Activated naive CD4-positive, alpha-beta T cell treated with Interleukin-2 at 50 U/mL for 16 hours (primary cell): ENCODE data around the gene COA8.
A peak's percentile ranks its signal among the peaks of the same experiment; 100 is the strongest.
"Not testable (repeated sequence)": the region's sequence is repeated elsewhere in the genome, so short reads cannot be mapped to it uniquely, and the experiment has no call there.

Experiments
- DNase-seq: peaks from one replicate; pipeline ENCODE4 v3.0.0-alpha.2; 2020

COA8 gene

DNA sequence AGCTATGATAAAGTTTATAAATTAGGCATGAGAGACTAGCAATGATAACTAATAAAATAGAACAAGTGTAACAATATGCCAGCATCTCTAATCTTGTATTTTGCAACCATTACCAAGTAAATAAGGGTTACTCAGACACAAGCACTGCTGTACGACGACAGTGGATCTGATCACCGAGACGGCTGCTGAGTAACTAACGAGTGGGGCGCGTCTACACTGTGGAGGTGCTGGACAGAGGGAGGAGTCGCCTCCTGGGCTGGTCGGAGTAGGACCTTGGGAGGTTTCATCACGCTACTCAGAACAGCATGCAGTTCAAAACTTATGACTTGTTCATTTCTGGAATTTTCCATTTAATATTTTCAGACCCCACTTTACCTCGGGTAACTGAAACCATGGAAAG is 18.4 kb downstream of the COA8 start:
- no peak for DNase-seq

DNA sequence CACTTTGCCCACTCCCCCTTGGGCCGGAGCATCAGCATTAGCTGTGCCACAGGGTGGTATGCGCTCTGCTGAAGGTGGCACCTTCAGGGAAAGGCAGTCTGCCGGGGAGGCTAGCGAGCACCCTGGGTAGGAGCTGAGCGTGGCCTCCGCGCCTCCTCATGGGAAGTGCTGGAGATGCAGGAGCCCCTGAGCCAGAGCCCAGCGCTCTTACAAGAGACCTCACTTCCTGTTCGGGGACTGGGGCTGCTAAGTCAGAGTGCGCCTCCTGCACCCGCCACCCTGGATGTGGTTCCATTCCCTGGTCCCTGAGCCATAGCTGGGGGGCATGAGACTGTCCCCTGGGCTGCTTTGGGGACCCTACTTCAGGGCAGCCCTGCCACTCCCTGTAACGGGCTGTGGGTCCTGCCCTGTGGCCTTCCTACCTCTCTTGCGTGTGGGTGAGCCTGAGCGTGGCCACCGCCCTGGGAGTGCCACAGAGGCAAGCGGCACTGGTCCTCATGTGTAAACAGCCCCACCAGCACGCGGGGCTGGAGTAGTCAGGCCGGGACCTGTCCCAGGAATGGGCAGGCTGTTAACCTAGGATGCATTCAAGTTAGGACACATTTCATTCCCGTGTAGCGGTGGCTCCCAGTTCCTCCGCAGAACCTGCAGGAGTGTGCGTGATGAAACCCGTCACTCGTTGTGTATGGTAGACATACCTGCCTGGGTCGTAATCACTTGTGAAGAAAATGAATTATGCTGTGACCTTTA is 19.4 kb downstream of the COA8 start:
- DNase-seq = no peak

DNA sequence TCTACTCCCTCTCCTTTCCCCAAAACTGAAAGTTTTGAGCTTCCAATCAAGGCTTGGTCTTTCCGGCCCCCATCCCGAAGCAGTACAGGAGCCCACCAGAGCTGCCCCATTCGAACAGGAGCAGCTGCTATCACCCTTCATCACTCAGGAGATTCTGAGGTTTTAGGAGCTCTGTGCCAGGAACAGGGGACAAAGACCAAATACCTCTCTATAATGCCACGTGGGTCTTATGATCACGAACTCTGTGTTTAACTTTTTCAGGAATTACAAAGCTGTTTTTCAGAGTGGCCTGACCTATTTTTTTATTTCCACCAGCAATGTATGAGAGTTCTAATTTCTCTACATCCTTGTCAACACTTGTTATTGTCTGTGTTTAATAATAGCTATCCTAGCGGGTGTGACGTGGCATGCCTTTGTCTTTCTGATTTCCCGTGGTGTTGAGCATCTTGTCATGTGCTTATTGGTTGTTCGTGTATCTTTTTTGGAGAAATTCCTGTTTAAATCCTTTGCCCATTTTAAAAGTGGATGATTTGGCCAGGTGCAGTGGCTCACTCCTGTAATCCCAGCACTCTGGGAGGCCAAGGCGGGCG is 21.7 kb downstream of the COA8 start:
- no peak for DNase-seq

DNA sequence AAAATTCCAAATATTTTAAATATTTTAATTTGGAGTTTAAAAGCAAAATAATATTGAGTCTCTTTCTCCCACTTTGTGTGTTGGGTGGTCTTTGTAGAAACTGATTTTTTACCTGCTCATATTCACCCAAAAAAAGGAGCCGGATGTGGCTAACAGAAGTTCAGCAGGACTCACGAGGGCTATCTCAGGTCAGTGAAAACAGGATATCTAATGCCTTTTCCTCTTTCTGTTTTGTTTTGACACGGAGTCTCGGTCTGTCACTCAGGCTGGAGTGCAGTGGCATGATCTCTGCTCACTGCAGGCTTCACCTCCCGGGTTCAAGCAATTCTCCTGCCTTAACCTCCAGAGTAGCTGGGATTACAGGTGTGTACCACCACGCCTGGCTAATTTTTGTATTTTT is 30.8 kb downstream of the COA8 start:
- DNase-seq = no peak

DNA sequence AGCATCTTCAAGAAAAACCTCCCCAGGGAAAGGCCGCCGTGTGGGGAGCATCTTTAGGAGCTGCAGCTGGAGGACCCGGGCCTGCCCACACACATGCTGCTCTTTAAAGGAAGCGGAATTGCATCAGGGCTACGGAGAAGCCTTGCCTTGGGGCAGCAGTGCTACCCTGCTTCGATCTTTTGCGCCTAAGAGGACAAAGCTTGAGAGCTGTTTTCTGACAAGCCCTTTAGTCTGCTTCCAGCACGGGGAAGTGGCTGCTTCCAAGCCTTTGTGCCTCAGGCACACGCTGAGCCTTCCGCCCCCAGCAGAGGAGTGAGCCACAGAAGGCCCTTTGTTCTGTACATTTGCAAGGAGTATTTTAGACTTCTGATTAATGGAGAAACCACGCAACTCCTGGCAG is 31.5 kb downstream of the COA8 start:
- DNase-seq = no peak

DNA sequence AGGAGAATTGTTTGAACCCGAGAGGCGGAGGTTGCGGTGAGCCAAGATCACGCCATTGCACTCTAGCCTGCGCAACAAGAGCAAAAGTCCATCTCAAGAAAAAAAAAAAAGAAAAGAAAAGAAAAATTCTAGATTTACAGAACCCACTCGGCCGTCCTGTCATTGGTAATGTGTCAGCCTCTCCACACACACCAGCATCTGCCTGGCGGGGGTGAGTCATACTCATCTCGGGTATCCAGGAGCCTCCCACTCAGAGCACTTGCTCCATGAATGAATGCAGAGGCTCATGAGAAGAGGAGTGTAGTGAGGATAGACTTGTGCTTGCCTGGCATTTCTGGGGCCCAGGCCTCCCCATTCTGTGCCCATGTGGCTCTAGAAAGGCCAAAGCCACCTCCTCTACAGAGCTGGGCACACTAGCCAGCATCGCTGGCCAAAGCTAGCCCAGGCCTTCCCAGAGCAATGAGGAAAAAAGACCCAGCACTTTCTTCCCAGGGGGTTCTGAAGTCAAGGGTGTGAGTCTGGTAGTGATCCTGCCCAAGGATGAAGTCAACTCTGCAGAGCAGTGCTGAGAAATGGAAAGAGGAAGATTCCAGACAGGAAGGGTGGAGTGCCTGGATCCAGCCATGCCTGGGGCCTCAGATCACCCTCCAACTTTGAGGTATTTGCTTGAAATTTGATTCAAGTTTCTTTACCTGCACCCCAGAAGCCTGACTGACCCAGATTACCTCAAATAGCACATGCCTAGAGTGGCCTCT is 35.0 kb downstream of the COA8 start:
- DNase-seq = no peak

DNA sequence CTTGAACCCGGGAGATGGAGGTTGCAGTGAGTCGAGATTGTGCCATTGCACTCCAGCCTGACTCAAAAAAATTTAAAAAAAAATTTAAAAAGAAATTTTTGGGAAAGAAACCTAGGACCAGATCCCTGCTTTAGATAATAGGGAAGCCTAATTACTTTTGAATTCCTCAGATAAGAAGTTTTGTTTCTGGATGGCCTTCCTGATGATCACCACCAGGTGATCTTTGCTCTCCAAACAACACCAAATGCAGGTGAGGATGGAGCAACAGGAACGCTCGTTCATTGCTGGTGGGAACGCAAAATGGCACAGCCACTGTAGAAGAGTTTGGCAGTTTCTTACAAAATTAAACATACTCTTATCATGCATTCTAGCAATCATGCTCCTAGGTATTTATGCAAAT is 37.7 kb downstream of the COA8 start:
- DNase-seq = no peak

DNA sequence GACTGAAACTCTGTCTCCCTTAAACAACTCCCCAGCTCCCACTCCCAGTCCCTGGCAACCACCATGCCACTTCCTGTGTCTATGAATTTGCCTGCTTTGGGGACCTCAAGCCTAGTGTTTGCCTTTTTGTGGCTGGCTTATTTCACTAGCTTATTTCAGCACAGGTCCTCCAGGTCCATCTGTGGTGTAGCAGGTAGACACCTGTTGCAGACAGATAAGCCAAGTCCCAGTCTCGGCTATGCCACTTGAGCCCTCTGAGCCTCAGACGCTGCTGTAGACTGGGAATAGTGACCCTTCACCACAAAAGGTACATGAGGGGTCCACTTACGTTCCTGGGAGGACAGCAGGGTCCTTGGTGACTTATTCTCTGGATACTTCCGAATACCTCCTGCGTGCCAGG is 41.9 kb downstream of the COA8 start:
- DNase-seq = no peak

DNA sequence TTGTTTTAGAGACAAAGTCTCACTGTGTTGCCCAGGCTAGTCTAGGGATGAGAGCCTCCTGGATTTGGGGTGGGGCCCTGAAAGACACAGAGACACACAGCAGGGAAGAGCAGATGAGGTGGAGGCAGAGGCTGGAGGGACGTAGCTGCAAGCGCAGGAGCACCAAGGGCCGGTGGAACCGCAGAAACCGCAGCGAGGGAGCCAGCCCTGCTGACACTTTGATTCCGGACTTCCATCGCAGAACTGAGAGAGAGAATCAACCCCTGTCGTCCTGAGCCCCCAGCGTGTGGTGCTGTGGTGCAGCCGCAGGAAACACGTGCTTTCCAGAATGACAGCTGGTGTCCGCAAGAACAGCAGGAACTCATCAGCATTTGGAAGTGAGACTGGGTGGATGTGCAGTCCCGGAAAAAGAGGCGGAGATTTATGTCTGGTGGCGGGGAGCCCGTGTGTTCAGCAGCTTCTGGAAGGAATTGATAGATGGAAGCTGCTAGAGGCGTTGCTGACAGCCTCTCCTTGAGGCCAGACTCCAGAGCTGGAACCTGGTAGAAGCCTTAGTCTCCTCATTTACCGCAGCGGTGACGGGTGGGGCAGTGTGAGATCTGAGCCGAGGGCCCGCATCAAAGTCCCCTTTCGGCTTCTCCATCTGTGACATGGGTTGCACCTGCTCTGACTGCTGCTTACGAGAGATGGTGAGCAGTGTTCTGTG is 44.4 kb downstream of the COA8 start:
- peak; percentile 52 for DNase-seq

DNA sequence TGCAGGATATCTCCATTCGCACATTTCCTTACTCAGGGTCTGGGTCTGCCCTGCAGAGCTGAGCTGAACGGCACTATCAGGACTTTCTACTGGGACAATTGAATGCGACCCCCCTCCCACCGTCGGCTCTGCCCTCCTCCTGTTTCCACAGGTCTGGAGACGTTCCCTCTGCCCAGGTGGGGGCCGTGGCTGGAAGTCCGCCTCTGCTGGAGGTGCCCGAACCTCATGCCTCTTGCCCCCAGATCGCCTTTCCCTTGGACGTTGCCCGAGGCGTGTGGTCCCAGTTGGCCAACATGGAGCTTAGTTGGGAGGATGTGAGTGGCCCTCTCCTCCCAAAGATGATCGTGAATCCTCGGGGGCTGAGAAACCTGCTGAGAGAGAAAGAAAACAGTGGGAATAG is 45.1 kb downstream of the COA8 start:
- no peak for DNase-seq

DNA sequence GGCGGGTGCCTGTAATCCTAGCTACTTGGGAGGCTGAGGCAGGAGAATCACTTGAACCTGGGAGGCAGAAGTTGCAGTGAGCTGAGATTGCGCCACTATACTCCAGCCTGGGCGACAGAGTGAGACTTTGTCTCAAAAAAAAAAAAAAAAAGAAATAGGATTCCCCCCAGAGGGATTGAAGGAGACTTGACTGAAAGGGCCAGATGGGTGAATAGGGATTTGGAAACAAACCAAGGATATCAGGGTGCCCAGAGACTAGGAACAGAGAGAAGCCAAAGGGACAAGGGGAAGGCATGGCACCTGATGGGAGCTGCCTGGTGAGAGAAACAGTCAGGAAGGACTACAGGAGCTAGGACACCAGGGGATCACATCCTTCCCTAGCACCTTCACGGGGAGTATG is 46.3 kb downstream of the COA8 start:
- DNase-seq = not testable (repeated sequence)

DNA sequence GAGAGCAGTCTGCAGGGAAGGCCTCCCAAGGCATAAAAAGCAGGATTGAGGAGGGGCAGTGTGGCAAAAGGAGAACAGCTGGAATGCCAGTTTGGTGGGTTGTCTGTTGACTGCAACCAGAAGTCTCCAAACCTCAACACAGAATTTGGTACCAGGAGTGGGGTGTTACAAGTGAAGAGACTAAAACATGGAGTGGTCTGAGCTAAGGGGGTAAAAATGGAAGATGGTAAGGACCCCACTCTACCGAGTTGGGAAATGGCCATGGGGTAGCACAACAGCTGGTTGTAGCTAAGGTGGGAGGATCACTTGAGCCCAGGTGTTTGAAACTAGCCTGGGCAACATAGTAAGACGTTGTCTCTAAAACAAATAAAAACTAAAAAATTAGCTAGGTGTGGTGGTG is 48.5 kb downstream of the COA8 start:
- no peak for DNase-seq

DNA sequence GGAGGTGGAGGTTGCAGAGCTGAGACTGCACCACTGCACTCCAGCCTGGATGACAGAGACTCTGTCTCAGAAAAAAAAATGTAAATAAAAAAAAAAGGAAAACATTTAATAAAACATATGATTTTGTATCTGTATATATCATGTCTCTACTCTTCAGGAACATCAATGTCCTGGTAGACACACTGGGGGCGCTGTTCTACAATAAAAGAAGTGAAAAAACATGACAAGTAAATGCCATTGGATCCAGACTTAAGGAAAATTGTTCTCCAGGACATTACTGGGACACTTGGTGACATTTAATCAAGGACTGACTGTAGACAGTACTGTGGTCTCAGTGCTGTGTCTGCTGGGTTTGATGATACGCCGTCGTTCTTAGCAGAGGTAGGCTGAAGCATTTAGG is 50.8 kb downstream of the COA8 start:
- no peak for DNase-seq

DNA sequence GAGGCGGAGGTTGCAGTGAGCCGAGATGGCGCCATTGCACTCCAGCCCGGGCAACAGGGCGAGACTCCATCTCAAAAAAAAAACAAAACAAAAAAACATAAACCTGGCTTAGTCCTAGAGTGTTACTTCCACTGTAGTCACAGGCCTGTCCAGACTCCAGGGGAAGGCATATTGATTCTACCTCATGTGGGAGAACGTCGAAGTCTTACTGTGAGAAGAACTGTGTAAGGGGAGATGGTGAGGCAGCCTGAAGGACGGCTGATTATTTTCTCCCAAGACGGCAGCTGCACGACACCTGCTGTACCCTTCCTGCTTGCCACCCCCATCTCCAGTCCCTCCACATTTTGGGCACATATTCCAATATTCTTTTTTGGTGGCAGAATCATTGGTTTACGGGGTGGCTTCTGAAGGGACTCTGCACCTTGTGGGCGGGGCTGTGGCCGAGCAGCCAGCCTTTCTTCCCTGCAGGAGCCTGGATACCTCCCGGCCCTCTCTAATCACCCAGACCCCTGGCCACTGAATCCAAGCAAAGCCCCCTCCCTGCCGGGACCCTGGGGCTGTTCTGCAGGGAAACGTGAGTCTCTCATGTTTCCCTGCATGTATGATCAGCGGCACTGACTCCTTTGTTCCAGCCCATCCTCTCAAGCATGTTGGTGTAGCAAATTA is 54.0 kb downstream of the COA8 start:
- DNase-seq = no peak

DNA sequence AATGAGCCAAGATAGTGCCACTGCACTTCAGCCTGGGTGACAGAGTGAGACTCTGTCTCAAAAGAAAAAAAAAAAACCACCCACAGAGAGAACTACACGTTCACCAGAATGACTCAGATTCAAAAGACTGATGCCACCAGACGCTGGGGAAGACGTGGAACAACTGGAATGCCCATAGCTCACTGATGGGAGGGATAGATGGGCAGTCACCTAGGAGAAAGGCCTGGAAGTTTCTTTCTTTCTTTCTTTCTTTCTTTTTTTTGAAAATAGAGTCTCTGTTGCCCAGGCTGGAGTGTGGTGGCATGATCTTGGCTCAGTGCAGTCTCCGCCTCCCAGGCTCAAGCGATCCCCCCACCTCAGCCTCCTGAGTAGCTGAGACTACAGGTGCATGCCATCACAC is 56.3 kb downstream of the COA8 start:
- no peak for DNase-seq

DNA sequence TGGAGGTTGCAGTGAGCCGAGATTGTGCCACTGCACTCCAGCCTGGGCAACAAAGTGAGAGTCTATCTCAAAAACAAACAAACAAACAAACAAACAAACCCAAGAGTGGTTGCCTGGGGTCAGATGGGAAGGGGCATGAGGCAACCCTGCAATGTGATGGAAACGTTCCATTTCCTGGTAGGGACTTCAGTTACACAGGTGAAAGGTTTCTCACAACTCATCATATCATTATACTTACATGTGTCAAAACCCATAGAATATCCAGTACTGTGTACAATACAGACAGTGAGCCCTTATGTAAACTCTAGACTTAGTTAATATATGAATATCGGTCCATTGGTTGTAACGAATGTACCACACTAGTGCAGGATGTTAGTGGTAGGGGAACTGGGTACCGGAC is 59.1 kb downstream of the COA8 start:
- DNase-seq = no peak

DNA sequence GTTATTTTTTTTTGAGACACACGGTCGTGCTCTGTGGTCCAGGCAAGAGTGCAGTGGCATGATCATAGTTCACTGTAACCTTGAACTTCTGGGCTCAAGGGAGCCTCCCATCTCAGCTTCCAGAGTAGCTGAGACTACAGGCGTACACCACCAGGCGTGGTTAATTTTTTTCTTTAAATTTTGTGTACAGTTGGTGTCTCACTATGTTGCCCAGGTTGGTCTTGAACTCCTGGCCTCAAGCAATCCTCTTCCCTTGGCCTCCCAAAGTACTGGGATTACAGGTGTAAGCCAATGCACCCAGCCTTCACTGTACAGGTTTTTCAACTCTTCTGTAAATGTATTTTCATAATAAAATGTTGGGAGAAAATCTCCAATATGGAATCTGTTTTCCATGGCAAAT is 60.5 kb downstream of the COA8 start:
- DNase-seq = no peak

DNA sequence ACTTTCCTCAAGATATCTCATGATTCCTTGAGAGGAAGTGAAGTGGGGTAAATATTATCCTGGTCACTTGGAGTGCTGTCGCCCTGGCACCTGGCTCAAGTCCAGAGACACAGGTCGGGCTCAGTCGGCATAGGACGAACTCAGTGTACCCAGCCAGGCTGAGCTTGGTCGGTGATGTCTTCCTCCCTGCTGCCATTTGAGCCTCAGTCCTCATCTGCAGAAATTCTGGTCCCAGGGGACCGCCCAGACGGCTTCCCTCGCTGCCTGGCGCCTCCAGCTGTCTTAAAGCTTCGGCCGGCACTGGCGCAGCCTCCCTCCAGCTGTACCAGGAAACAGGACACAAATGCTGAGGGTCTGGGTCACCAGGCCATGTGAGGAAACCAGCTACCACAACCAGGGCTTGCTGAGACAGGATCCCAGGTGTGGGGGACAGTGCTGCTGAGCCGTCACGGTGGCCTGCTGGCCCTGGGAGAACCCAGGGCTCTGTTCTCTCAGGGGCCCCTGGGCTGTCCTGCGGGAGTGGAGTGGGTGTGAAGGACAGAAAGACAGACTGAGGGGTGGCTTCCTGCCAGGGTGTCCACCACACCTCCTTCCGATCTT is 61.2 kb downstream of the COA8 start:
- DNase-seq = no peak

DNA sequence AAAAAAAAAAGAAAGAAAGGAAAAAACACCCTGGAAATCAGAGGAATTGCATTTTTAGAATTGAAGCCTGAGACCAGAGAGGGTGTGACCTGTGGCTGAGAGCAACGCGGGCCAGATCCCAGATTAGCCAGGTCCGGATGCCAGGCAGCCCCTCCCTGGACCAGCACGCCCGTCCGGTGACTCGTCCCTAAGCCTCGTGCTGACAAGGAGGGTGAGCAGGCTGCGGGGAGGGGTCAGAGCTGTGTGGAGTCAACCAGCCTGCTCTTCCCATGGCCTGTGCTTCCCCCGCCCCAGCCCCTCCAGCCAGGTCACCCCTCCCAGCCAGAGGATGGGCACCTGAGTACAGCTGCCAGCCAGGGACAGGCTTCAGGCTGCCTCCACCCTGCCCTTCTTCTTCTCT is 62.1 kb downstream of the COA8 start:
- DNase-seq = peak; percentile 21

DNA sequence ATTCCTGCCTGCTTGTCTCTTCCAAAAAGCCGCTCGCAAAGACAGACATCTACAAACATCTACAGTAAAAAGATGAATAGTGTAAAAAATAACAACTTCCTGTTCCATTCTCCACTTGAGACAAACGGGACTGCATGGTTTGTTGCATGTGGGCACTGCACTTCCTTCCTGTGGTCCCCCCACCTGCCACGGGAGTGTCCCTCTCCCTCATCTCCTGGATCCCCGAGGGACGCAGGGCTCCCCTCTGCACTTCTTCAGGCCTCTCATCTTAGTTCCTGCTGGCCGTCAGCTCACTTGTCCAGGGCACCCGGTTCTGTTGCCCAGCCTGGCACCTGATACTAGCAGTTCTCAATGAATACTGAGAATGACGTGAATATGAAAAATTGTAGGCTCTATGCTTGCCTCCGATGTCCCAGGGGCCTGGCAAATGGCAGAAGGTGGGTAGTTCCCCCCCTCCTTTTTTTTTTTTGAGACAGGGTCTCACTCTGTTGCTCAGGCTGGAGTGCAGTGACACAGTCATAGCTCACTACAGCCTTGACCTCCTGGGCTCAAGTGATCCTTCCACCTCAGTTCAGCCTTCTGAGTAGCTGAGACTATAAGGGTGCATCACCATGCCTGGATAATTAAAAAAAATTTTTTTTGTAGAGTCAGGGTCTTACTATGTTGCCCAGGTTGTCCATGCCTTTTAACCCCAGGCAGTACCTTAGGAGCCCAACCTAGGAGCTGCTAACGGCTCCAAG is 62.8 kb downstream of the COA8 start:
- peak; percentile 24 for DNase-seq

DNA sequence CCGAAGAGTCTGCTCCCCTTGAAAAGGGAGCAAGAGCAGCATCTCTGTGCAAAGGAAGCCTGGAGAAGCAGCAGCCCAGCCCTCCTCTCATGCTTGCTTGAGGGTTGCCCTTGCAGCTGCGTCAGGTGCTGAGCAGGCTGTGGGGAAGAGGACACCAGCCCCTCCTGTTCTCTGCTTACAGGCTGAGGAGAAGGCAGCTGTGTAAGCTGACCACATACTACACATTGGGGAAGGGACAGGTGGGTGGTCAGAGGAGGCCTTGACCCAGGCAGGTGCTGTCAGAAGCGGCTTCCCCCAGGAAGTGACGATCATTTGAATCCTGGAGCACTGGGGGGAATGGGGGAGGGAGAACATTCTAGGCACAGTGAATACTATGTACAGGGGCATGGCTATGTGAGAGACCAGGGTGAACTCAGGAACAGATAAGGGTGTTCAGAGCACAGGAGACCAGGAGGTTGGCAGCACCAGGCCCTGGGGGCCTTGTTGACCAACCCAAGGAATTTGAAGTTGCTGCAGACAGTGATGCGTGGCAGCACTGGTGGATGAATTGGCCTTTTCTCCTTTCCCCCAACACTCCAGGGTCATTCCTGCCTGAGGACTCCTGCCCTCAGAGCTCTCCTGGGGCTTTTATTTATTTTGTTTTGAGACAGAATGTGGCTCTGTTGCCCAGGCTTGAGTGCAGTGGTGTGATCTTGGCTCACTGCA is 63.5 kb downstream of the COA8 start:
- DNase-seq = no peak
